Inflammatory macrophage (primary cell): ENCODE data around the gene PAIP2B.
"Not testable (repeated sequence)": the region's sequence is repeated elsewhere in the genome, so short reads cannot be mapped to it uniquely, and the experiment has no call there.

ENCODE experiments used
- DNase-seq, 2 donors: peaks; one replicate each; pipeline ENCODE4 v3.0.0-alpha.2; 2020 to 2022

Gene PAIP2B

GRCh38 chr2:71216501-71216900, 10.4 kb downstream of the PAIP2B start:
- no peak for DNase-seq

- DNase-seq: no peak
Observed at GRCh38 chr2:71215447-71215846, 11.5 kb downstream of the PAIP2B start.

- DNase-seq: no peak
Observed at GRCh38 chr2:71212336-71212735, 14.6 kb downstream of the PAIP2B start.

GRCh38 chr2:71210292-71210691, 16.6 kb downstream of the PAIP2B start:
- DNase-seq: no peak

- DNase-seq: no peak
Observed at GRCh38 chr2:71208756-71209155, 18.1 kb downstream of the PAIP2B start.

GRCh38 chr2:71207601-71208000, 19.3 kb downstream of the PAIP2B start:
- DNase-seq: no peak

- DNase-seq: no peak
Observed at GRCh38 chr2:71206271-71206670, 20.6 kb downstream of the PAIP2B start.

- no peak for DNase-seq
Observed at GRCh38 chr2:71191570-71191943, 35.3 kb downstream of the PAIP2B start.

GRCh38 chr2:71190656-71191569, 36.0 kb downstream of the PAIP2B start:
- peak; percentile 22 to 32 for DNase-seq

GRCh38 chr2:71187589-71187988, 39.3 kb downstream of the PAIP2B start:
- DNase-seq: no peak

- no peak for DNase-seq
Observed at GRCh38 chr2:71186973-71187372, 39.9 kb downstream of the PAIP2B start.

- not testable (repeated sequence) for DNase-seq
Observed at GRCh38 chr2:71183306-71184115, 43.4 kb downstream of the PAIP2B start.

GRCh38 chr2:71181316-71181715, 45.6 kb downstream of the PAIP2B start:
- no peak for DNase-seq

- not testable (repeated sequence) for DNase-seq
Observed at GRCh38 chr2:71178836-71179235, 48.1 kb downstream of the PAIP2B start.

- DNase-seq: no peak
Observed at GRCh38 chr2:71174207-71174606, 52.7 kb downstream of the PAIP2B start.

- no peak for DNase-seq
Observed at GRCh38 chr2:71173096-71173495, 53.8 kb downstream of the PAIP2B start.

- DNase-seq: no peak
Observed at GRCh38 chr2:71166812-71167211, 60.1 kb downstream of the PAIP2B start.

GRCh38 chr2:71157124-71157793, 69.6 kb downstream of the PAIP2B start:
- DNase-seq: peak; percentile 37 to 42

GRCh38 chr2:71156573-71156972, 70.3 kb downstream of the PAIP2B start:
- DNase-seq: no peak

- DNase-seq: no peak
Observed at GRCh38 chr2:71155846-71156245, 71.1 kb downstream of the PAIP2B start.

GRCh38 chr2:71154798-71155197, 72.1 kb downstream of the PAIP2B start:
- peak in 1 of 2 donors; percentile 11 for DNase-seq

GRCh38 chr2:71154279-71154678, 72.6 kb downstream of the PAIP2B start:
- DNase-seq: no peak

- no peak for DNase-seq
Observed at GRCh38 chr2:71153585-71154224, 73.2 kb downstream of the PAIP2B start.
